Mesangial cell (primary cell): ENCODE data around the gene CCR1. TPM values are rescaled to one million over a fixed set of nuclear protein-coding genes. Genes with fewer than 3 reads are reported as not detected.

Experiments
- total RNA-seq: library from RNA; depleted of rRNA; stranded (reverse); fragments of >200 nt; gene quantifications from 2 replicates; pipeline ENCODE4 v1.2.3, GENCODE V29; 2015

CCR1 gene
- not detected in 2 replicates for total RNA-seq

DNA sequence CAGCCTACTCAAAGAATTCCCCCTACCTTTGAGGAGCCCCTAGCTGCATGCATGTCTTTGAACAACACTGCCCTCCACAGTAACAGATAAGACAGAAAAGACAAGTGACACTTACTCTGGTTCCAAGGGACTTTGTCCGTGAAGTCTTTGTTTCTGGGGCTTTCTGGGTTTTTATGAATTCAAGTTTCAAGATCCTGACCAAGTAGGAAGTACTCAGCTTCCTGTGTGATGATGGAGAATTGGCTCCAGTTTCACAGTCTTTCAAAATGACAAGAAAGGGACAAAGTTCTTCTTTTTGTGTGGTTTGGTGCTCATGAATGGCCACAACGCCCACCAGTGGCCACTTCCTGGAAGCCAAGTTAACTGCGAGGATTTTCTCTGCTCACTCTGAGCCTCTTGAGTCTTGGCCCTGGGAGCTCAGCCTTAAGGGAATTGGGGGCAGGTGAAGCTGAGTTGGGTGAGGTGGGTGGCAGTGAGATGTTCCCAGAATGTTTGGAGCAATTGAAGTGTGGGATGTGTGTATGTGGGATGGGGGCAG lies at the start of gene CCR1:
TSS of gene CCR1 (minus strand) at position 147 of the 538 bp plus-strand sequence. CDS start 4,000 bp downstream, outside the sequence.

GRCh38 chr3:46242120-46242519 lies 34.0 kb upstream of the CCR1 start, which contains the start of gene CCR3:
Gene CCR3, plus strand, starts transcription at chr3:46242460. Its CDS starts 22,699 bp downstream, at chr3:46265159.

Other genes with a start within 250 kb of the CCR1 start
- gene FYCO1, start 212.5 kb downstream of the CCR1 start, total RNA-seq, result 15.2 and 22.8 TPM in 2 replicates
- not detected in 2 replicates for gene XCR1, start 180.8 kb downstream of the CCR1 start, total RNA-seq
- not detected in 2 replicates for gene CCR3, start 34.1 kb upstream of the CCR1 start, total RNA-seq
- gene CCR2, start 145.8 kb upstream of the CCR1 start, total RNA-seq, result not detected in 2 replicates
- not detected in 2 replicates for gene CCR5, start 162.6 kb upstream of the CCR1 start, total RNA-seq
- 0.33 TPM in 1 of 2 replicates, not detected in the other for gene CCRL2, start 198.9 kb upstream of the CCR1 start, total RNA-seq